Stimulated activated CD8-positive, alpha-beta memory T cell treated with anti-CD3 and anti-CD28 coated beads, Interleukin-7, amount 100 ng/mL, for 4 hours (primary cell): ENCODE data around the gene PPP1R1C.
"Not testable (repeated sequence)": the region's sequence is repeated elsewhere in the genome, so short reads cannot be mapped to it uniquely, and the experiment has no call there.

Experiments used
- DNase-seq, 2 donors: peaks; one replicate each; pipeline ENCODE4 v3.0.0-alpha.2; 2020; ENCODE audit warnings: low read depth in 2 of 2

Gene PPP1R1C

GRCh38 chr2:182015334-182016109, 29.9 kb downstream of the PPP1R1C start:
- no peak for DNase-seq

- DNase-seq = no peak
These were observed 32.6 kb downstream of the PPP1R1C start for GRCh38 chr2:182018218-182018617.

- DNase-seq = no peak
These were observed 34.1 kb downstream of the PPP1R1C start for GRCh38 chr2:182019731-182020130.

GRCh38 chr2:182020286-182021070, 34.8 kb downstream of the PPP1R1C start:
- no peak for DNase-seq

DNA sequence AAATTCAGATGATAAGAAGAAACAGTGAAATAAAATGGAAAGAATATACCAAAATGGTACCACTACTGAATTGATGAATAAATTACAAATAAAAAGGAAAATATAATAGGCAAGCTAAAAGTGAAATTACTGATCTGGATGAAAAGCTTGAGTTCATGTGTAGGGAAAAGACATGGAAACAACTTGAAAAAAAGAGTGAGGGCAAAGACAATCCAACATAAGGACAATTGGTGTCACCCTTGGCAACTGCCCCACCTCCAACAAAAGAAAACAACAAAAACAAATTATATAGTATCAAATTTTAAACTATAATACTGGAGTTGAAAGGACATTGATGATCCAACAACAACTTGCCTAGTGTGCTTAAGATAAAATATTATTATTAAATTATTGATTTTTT, 37.6 kb downstream of the PPP1R1C start:
- no peak for DNase-seq

DNA sequence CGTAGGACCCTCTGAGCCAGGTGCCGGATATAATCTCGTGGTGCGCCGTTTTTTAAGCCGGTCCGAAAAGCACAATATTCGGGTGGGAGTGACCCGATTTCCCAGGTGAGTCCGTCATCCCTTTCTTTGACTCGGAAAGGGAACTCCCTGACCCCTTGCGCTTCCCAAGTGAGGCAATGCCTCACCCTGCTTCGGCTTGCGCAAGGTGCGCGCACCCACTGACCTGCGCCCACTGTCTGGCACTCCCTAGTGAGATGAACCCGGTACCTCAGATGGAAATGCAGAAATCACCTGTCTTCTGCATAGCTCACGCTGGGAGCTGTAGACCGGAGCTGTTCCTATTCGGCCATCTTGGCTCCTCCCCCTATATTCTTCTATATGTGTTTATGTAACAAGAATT, 45.2 kb downstream of the PPP1R1C start:
- DNase-seq = not testable (repeated sequence)

- DNase-seq = no peak
These were observed 46.3 kb downstream of the PPP1R1C start for GRCh38 chr2:182031956-182032355.

GRCh38 chr2:182033449-182033848, 47.8 kb downstream of the PPP1R1C start:
- no peak for DNase-seq

GRCh38 chr2:182038576-182038975, 52.9 kb downstream of the PPP1R1C start:
- DNase-seq = no peak

DNA sequence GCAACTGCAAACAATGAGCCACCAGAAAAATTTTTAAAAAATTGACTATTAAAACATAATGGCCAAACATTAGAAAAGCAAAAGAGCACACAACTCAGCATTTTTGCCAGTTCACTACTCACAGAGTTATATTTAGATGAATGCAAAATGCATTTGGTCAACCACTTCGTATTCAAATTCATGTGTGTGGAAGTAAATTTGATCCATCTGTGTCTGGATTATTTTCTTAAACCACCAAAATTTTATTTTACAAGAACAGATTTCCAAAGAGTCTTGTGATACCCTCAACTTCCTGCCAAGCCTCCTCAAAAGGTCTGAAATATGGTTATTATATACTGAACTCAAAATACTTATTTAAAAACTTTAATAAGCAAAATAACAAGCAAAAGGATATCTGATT, 57.4 kb downstream of the PPP1R1C start:
- DNase-seq = no peak

DNA sequence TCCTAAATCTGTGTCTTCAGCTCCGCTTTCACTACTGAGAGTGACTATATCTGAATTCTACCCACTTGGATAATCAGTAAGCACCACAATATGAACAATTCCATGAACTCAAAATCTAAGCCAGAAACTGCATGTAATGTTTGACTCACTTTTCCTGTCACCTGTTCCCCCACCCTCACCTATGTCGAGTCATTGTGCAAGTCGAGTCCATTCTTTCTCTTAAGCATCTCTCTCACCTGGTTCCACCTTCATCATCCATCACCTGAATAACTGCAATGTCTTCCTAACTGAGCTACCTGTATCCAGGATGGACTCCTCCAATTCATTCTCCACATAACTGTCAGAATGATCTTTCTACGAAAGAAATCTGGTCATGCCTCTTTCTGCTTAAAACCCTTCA, 58.2 kb downstream of the PPP1R1C start:
- no peak for DNase-seq

DNA sequence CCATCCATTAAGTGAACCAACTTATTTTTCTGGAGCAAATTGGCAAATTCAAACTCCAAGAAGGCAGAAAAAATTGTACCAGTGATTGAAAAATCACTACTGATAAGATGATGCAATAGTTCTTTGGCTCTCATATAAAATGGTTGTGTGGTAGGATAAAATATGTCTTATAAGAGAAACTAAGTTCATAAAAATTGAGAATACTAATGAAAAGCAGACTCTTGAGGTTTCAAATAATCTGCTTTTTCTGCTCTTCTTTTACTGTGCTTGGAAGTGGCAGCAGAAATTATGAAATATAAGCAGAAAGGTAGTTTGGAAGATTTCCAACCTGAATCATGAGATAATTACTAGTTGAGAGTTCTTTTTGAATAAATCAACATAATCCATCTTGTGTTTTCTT, 61.9 kb downstream of the PPP1R1C start:
- DNase-seq = no peak

DNA sequence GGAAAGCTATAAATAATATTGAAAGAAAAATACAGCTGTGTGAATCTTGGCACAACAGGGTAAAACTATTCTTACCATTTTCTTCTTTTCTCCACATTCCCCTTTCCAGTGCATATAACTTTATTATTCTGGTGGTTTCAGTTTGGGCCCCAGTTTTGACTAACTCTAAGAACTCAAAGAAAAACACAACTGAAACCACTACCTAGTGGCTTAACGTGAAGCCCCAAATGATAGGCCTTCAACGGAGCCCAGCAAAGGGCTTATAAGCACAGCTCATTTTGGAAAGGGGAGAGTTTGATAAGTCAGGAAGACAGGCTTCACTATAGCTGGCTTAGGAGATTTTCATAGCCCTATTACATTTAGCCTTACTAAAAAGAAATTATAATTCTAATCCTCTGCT, 62.4 kb downstream of the PPP1R1C start:
- no peak for DNase-seq

- DNase-seq = no peak
These were observed 63.0 kb downstream of the PPP1R1C start for GRCh38 chr2:182048621-182049020.

DNA sequence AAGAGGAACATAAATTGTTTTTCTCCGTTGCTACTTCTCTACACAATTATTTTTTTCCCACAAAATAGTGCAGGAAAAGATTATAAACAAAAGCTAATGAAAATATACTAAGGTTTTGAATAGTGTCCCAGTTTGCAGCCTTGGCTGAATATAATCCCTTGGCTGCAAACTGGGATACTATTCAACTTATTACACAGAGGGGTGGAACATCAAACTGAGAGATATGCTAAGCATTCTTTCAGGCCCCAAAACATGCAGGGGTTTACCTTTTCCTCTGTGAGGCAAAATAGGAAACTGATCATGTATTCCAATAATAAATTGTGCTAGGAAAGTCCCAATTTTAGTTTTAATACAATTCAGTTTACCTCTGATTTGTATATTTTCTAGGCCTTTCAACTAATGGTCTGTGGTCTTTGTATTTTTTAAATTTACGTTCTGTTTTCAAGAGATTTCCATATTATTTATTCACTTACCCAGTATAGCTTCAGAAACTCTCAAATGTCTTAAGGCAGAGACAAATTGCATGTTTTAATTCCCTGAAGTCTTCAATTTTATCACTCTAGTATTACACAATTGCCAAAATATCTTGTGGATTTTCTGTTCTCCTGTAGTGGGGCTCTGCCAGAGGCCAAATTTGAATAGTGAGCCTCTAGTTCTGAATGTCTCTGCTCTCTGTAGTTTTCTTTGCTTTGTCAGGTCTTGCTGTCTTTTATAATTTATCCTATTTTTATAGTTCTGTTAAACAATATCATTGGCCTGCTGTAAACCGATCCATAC, 63.9 kb downstream of the PPP1R1C start:
- DNase-seq = no peak

- no peak for DNase-seq
These were observed 64.9 kb downstream of the PPP1R1C start for GRCh38 chr2:182050333-182051135.

GRCh38 chr2:182055993-182056392, 70.3 kb downstream of the PPP1R1C start:
- DNase-seq = no peak

DNA sequence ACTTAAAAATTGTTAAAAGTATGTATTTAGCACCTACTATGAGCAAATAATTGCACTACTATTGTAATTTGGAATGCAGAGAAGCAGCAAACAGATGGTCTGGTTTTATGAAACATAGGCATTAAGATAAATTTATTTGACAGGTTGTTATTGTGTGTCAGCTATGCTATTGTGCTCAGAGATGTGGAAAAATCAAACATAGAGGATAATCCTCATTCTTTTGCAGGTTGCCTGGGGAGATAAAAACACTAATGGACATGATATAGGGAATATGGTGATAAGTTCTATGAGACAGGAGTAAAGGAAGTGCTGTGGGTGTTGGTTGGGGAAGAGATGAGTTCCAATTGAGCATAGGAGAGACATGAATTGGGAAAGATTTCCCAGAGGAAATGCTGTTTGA, 71.3 kb downstream of the PPP1R1C start:
- no peak for DNase-seq

- no peak for DNase-seq
These were observed 72.4 kb downstream of the PPP1R1C start for GRCh38 chr2:182058056-182058455.

- DNase-seq = no peak
These were observed 76.1 kb downstream of the PPP1R1C start for GRCh38 chr2:182061739-182062138.

- DNase-seq = no peak
These were observed 76.8 kb downstream of the PPP1R1C start for GRCh38 chr2:182062329-182062972.
